T-helper 2 cell treated with Interferon-gamma antibody and Interleukin-4, amounts not matched to agents 5 μg/mL and 100 μg/mL, for 36 hours (primary cell): Measurements from ENCODE around the gene LIX1L.

Source experiments
- DNase-seq: peaks from one replicate; pipeline ENCODE4 v3.0.0; 2021; ENCODE audit warnings: low spot score
- H3K27ac Mint-ChIP-seq: one replicate; pipeline ENCODE4 v1.8.0; 2021; ENCODE audit warnings: mild to moderate bottlenecking, mixed read lengths
- H3K27me3 Mint-ChIP-seq: one replicate; pipeline ENCODE4 v1.8.0; 2021; ENCODE audit warnings: low read depth, mixed read lengths
- H3K36me3 Mint-ChIP-seq: one replicate; pipeline ENCODE4 v1.8.0; 2021; ENCODE audit warnings: low read depth, mixed read lengths
- H3K4me1 Mint-ChIP-seq: one replicate; pipeline ENCODE4 v1.8.0; 2021; ENCODE audit warnings: low read depth, mixed read lengths
- H3K4me3 Mint-ChIP-seq: one replicate; pipeline ENCODE4 v1.8.0; 2022; ENCODE audit warnings: mild to moderate bottlenecking, moderate library complexity, mixed read lengths
- H3K9me3 Mint-ChIP-seq: one replicate; pipeline ENCODE4 v1.8.0; 2021; ENCODE audit warnings: mixed read lengths

Gene LIX1L

DNA sequence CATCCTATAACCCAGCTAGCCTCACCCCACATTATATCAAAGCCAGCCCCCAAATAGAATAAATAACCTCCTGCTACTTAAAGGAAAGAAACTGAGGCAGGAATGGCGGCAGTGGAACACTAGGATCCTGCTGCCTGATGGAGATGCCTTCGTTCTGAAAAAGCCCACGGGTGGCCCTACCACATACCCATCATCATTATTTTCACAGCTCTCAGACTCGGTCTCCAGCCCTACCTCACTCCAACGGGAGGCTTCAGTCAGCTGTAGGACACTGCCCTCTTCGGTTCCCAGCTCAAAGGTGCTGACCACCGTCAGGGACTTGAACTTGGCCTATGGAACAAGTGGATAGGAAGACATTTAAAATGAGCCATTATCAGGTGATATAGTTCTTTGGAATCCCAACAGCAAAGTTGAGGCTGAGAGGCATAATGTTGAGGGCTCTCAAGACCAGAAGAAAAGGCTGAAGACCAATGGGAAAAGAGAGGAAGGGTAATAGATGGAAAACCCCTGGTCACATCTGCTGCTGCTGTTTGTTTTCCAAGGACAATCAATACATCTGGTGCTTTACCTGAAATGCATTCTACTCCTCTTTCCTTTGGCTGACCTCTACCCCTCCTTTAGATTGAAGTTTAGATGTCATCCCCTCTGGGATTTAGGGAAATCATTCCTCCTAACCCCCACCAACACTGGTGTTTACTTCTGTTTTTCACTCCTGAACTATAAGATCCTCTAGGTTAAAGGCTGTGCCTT is 64.3 kb downstream of the LIX1L start:
- no peak overlapping the region for H3K27ac Mint-ChIP-seq
- H3K36me3 Mint-ChIP-seq, result no peaks in the 10 kb centered on the region
- no peak overlapping the region for H3K4me3 Mint-ChIP-seq

DNA sequence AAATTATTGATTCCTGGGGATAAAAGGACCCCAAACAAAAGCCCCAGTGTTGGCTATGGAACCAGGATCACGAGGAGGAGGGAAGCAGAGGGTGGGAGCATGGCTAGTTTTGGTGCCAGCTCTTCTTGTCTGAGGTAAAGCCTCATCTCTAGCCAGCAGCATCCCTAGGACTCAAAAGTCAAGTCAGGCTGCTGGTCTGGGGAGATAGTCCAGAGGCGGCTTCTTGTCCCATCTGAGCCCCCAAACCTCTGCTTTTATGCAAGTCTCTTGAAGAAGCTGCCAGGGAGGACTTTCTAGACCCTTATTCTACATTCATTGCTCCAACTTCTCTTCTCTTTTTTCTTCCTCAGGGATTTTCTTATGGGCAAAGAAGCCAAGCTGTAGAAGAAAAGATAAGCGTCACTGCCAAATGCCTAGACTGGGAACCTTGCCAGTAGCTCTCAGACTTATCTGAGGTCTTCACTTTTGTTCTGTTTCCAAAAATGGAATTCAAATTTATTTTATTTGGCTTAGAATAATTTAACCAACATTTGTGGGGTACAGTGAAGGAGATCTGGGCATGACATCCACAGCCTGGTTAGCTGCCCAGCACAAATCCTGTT is 65.2 kb downstream of the LIX1L start:
- Mint-ChIP-seq H3K4me3 (no peak overlapping the region), H3K9me3 (no peaks in the 10 kb centered on the region), H3K27me3 (no peaks in the 10 kb centered on the region), H3K36me3 (no peaks in the 10 kb centered on the region), H3K4me1 (peaks cover 5% of the 10 kb centered on the region), H3K27ac (no peak overlapping the region)
- no peak for DNase-seq

More for the DNA sequence above, 64.3 kb downstream of the LIX1L start:
- no peaks in the 10 kb centered on the region for H3K27me3 Mint-ChIP-seq
- no peak for DNase-seq
- peaks cover 5% of the 10 kb centered on the region for H3K4me1 Mint-ChIP-seq
- no peaks in the 10 kb centered on the region for H3K9me3 Mint-ChIP-seq

DNA sequence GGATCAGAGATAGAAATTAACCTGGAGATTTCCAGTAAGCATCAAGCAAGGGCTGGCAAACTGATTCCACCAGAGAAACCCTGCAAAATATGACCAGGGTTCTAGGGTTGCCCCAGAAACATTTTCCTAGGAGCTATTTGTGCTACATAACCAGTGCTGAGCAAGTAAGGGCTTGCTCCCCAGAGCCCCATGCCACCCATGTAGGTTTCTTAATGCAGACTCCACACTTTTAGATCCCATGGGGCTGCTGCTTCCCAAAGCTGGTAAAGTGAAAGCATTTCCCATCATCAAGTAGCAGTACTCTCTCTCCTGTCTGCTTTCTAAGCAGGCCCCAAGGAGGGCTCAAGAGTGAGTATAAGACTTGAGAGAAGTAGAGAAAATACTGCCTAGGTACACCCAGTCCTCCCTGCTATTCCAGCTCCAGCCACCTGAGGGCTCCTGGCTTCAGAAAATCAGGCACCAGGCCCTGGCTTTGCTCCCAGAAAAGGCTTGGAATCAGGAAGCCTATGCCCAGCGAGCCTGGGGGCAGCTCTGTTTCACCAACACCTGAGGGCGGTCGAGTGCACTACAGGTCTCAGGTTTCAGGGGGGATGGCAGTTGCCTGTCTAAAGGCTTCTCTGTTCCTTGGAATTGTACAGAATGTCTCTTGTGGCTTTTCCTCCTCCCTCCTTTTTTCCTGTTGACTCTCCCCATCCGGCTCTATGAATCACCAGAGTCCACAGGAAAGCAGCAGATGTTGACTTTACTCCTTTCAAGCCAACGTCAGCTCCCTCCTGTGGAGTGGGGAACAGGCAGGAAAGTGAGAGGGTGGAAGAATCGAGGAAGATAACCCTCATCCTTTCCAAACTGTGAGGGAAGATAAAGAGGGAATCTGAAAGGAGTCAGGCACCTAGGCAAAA is 66.0 kb downstream of the LIX1L start:
- H3K27me3 Mint-ChIP-seq, result peaks cover under 1% of the 10 kb centered on the region
- no peaks in the 10 kb centered on the region for H3K36me3 Mint-ChIP-seq
- H3K27ac Mint-ChIP-seq, result no peak overlapping the region
- H3K4me1 Mint-ChIP-seq, result peaks cover 5% of the 10 kb centered on the region
- no peak overlapping the region for H3K4me3 Mint-ChIP-seq
- peak; percentile 27 for DNase-seq
- H3K9me3 Mint-ChIP-seq, result no peaks in the 10 kb centered on the region

DNA sequence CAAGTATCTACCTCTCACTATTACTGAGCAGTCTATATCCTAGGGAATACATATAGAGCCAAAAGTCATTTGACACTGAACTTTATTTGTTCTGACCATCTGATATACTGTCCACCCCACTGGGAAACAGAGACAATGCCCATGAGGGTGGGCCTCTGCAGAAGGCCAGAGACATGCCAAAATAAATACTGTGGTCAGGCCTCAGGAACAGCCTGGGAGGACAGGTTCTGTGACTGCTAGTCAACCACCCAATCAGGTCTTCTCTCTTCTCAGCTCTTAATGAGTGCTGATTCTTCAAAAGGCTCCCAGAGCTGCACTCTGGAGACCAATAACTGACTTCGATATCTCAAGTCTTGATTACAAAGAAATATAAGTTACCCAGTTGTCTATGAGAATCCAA is 66.7 kb downstream of the LIX1L start:
- Mint-ChIP-seq H3K27me3 (peaks cover 4% of the 10 kb centered on the region), H3K27ac (no peak overlapping the region), H3K4me1 (peaks cover 7% of the 10 kb centered on the region), H3K4me3 (no peak overlapping the region), H3K36me3 (no peaks in the 10 kb centered on the region), H3K9me3 (no peaks in the 10 kb centered on the region)
- no peak for DNase-seq

DNA sequence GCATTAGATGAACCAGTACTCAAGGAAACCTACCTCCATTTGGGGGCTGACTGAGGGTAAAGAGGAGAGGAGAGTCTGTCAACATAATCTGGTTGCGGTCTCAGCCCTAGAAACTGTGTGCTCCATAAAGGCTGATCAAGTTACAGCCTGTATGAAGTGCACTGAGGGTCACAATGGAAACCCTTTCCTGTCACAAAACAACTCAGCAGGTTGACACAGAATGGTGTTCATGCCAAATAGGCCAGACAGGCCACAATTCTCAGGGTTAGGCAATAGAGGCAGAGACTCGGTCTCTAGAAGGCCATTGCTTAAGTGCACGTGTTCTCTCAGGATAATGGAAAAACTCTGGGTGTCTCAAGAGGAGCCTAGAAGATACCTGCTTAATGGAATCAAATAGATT is 68.1 kb downstream of the LIX1L start:
- DNase-seq, result no peak
- H3K9me3 Mint-ChIP-seq, result no peaks in the 10 kb centered on the region
- H3K36me3 Mint-ChIP-seq, result no peaks in the 10 kb centered on the region
- H3K4me1 Mint-ChIP-seq, result peaks cover 14% of the 10 kb centered on the region
- peaks cover 13% of the 10 kb centered on the region for H3K27me3 Mint-ChIP-seq
- H3K4me3 Mint-ChIP-seq, result no peak overlapping the region
- H3K27ac Mint-ChIP-seq, result no peak overlapping the region

DNA sequence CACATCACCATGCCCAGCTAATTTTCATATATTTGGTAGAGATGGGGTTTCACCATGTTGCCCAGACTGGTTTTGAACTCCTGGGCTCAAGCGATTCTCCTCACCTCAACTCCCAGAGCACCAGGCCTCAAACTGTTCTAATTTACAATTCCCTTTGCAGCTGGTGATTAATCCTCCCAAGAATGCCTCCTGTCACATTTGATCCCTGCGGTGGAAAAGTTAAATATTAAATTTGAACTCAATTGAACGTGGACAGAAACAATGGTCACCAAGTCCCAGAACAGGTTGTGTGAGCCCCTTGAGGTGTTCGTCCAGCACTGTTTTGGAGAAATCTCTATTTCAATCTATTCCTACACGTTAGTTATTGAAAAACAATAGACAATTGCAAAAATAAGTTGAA is 70.2 kb downstream of the LIX1L start:
- Mint-ChIP-seq H3K9me3 (no peaks in the 10 kb centered on the region), H3K4me1 (peaks cover 14% of the 10 kb centered on the region), H3K36me3 (no peaks in the 10 kb centered on the region), H3K4me3 (no peak overlapping the region), H3K27ac (no peak overlapping the region), H3K27me3 (peaks cover 32% of the 10 kb centered on the region)
- DNase-seq, result no peak

DNA sequence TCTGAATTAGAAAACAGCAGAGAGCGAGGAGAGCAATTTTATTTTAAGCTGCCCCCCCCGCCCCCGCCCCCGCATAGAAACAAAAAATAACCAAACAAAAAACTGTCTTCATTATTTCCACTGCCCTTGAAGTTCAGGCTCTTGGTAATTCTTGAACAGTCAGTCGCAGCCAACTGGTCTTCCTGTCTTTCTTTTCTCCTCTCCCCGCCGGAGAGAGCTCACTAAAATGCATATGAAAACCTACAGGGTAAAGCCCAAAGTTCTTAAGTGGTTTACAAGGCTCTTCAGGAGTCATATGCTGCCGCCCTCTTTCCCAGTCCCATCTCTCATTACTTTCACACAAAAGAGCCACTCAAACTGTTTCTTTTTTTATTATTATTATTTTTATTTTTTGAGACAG is 71.0 kb downstream of the LIX1L start:
- no peaks in the 10 kb centered on the region for H3K36me3 Mint-ChIP-seq
- peak overlapping the region; percentile 68 for H3K4me3 Mint-ChIP-seq
- no peaks in the 10 kb centered on the region for H3K9me3 Mint-ChIP-seq

DNA sequence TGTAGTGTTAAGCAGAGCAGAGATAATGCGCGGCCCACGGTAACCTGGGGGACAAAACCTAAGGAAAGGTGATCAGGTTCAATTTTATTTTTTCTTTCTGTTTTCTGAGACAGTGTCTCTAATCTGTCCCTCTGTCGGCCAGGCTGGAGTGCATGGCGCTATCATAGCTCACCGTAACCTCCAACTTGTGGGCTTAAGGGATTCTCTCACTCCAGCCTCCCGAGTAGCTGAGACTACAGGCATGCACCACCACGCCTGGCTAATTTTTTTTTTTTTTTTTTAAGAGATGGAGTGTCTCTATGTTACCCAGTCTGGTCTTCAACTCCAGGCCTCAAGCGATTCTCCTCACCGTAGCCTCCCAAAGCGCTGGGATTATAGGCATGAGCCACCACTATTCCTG is 71.4 kb downstream of the LIX1L start:
- no peak overlapping the region for H3K27ac Mint-ChIP-seq
- no peak for DNase-seq
- H3K9me3 Mint-ChIP-seq, result no peaks in the 10 kb centered on the region
- H3K4me1 Mint-ChIP-seq, result peaks cover 9% of the 10 kb centered on the region
- peak overlapping the region; percentile 87 for H3K4me3 Mint-ChIP-seq
- H3K27me3 Mint-ChIP-seq, result peaks cover 34% of the 10 kb centered on the region
- no peaks in the 10 kb centered on the region for H3K36me3 Mint-ChIP-seq

More for the DNA sequence above, 71.0 kb downstream of the LIX1L start:
- DNase-seq, result no peak
- Mint-ChIP-seq H3K27ac (no peak overlapping the region), H3K4me1 (peaks cover 9% of the 10 kb centered on the region), H3K27me3 (peaks cover 34% of the 10 kb centered on the region)

DNA sequence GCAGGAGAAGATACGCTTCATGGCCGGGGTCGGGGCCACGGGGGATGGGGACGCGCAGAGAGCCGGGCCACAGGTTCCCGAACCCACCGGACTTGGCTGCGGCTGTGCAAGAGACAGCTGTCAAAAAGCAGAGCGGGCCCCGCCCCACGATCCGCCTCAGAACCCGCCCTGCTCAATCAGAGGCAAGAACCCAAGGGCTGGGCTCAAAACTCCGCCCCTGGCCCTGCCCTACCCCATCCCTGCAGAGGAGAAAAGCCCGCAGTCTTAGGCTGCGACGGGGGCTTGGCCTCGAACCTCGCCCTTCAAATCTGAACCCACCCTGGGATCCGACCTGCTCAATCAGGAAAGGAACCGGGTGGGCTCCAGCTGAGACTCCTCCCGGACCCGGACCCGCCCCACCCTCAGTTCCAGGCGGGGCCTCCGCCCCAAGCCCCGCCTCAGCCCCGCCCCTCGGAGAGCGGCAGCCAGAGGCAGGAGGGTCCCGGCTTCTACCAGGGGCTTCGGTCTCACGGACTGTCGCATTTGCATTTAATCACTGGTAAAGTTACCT is 72.0 kb downstream of the LIX1L start, which contains the start of gene ANKRD35:
Gene ANKRD35, minus strand, starts transcription at position 129 of the 550 bp plus-strand sequence. Its CDS starts 108 bp downstream, at position 21.
- Mint-ChIP-seq H3K4me3 (peak within 1 kb of the TSS; percentile 87), H3K27me3 (peaks cover 37% of the 10 kb centered on the region), H3K9me3 (no peaks in the 10 kb centered on the region), H3K4me1 (peaks cover 9% of the 10 kb centered on the region), H3K27ac (no peak within 1 kb of the TSS), H3K36me3 (no peaks in the 10 kb centered on the region)
- DNase-seq, result peak; percentile 86

DNA sequence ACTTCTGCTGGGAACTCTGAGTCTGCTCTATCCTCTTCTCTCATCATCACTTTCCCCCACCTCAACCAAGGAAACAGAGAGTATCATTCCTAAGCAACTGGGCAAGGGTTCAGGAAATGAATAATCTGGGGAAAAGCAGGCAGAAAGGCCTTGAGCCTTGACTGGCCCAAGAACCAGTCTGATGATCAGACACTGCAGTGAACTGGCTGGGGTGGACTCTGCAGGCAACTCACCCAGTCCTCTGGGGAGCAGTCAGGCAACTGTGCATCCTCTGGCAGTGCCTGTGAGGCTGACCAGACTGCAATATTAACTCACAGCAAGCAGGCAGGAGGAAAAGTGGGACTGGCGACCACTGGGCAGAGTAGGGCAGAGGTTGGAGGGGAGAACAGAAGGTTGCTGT is 73.1 kb downstream of the LIX1L start:
- H3K4me1 Mint-ChIP-seq, result peaks cover 9% of the 10 kb centered on the region
- no peak for DNase-seq
- peaks cover 37% of the 10 kb centered on the region for H3K27me3 Mint-ChIP-seq
- H3K36me3 Mint-ChIP-seq, result no peaks in the 10 kb centered on the region
- H3K27ac Mint-ChIP-seq, result no peak overlapping the region
- H3K4me3 Mint-ChIP-seq, result peak overlapping the region; percentile 87
- H3K9me3 Mint-ChIP-seq, result no peaks in the 10 kb centered on the region
